HG03432 (cell line): ENCODE measurements around the gene TWIST2.

Experiments
- ATAC-seq: cut with Tn5 transposase; IDR thresholded peaks from one replicate; pipeline ENCODE4 v1.9.1; 2021; ENCODE audit warnings: mild to moderate bottlenecking, moderate library complexity; ENCODE audit not compliant: unreplicated experiment

TWIST2 gene

GRCh38 chr2:238847841-238848690 lies at the start of gene TWIST2:
TSS of gene TWIST2 (plus strand) at chr2:238848085. CDS start at chr2:238848216, 131 bp downstream.
- no peak for ATAC-seq

DNA sequence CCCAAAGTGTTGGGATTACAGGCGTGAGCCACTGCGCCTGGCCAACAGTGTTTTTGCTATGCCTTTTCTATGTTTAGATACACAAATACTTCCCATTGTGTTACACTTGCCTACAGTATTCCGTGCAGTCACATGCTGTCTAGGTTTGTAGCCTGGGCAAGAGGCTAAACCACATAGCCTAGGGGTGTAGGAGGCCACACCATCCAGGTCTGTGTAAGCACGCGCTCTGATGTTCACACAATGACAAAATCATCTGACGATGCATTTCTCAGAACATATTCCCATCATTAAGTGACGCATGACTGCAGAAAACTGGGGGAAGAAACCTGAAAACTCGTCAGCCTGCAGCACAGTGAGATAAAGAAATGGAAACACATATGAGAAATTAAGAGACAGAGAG lies 46.1 kb upstream of the TWIST2 start:
- ATAC-seq, result no peak

DNA sequence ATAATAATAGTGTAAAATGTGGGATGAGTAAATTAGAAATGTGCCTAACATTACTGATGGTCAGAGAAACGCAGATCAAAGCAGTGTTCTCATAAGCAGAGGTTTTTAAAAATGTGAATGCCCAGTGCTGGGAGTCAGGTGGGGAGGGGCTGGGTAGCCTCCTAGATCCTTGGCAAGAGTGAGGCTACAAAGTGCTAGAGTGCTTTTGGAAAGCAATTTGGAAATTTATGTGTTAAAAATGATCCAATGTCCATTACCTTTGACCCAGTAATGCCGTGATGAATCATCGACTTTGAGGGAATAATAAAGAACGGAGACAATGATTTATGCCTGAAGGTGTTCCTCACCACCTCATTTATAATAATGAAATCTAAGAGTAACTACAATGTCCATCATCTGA lies 44.9 kb upstream of the TWIST2 start:
- ATAC-seq, result no peak

DNA sequence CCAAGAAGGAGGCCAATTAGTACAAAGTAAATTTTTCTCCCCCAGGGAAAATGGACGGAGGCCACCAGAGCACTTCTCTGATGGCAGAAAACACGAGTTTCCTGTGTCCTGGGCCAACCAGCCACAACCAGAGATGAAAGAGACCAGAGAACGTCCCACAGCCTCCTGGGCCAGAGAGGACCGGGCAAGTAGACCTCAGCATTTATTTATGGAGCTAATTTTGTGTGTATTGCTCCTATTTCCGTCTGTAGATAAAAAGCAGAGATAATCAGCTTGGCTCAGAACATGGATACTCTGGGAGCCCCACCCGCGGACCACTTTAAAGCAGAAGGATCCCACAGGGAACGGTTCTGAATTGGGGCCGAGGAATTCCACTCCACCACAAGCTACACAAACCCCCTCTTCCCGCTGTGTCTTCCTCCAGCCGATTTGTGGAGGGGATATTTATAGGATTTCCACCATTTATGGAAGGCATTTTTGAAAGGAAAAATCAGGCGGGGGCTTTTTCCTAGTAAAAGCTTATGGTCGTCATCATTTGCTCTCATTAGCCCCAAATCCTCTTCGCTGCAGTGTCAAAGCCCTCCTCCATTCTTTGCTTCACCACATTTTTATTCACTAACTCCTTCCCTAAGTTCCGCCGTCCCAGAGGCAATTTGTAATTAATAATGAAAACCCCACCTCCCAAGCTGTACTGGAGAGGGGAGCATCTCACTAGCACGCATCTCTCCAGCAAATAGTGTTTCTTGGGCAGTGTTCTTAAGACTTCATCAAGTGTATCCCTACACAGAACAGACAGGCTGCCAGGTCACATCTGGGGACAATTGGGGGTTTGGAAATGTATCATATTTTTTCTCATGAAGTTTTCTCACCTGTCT lies 43.7 kb upstream of the TWIST2 start:
- ATAC-seq, result no peak

DNA sequence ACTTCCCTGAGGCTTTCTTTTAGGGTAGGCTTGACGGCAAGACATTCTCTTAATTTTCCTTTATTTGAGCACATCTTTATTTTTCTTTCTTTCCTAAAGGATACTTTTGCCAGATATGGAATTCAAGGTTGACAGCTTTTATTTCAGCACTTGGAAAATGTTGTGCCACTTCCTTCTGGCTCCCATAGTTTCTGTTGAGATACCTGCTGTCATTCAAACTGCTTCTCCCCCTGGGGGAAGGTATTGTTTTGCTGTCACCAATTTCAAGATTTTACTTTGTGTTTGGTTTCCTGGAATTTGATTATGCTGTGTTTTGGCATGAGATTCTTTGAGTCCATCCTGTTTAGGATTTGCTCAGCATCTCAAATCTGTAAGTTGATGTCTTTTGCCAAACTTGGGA lies 39.1 kb upstream of the TWIST2 start:
- no peak for ATAC-seq

DNA sequence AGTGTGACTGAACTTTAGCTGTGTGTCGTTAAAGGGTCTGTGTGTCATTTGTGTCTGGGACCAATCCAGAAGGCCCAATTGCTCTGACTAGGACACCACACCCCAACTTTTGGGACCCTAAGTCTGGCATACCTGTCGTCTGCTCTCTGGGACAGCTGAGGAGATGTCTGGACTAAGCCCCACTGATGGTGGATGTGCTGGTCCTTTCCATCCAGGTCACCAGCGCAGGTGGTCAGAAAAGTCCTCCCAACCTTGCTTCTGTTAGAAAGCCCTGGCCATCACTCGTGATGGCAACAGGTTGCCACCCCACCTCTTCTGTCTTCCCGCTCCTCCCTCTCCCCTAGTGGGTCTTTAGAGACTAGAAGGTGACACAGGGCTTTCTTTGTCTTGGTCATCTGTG lies 37.6 kb upstream of the TWIST2 start:
- no peak for ATAC-seq

DNA sequence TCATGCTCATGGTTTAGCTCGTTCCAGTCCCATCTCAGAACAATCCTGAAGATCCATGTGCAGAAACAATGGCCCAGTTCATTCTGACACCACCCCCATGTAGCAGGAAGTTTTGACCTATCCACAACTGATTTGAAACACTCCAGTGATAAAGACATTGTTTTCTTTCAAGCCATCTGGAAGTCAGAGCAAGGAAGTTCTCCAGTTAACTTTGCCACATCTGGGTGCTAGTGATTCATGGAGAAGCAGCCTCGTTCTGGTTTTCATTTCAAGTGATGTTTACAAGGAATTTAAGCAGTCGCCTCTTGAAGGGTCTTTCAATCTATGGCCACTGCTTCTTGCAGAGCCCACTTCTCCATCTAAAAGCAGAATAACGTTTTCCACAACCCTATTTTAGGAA lies 36.6 kb upstream of the TWIST2 start:
- ATAC-seq, result no peak

DNA sequence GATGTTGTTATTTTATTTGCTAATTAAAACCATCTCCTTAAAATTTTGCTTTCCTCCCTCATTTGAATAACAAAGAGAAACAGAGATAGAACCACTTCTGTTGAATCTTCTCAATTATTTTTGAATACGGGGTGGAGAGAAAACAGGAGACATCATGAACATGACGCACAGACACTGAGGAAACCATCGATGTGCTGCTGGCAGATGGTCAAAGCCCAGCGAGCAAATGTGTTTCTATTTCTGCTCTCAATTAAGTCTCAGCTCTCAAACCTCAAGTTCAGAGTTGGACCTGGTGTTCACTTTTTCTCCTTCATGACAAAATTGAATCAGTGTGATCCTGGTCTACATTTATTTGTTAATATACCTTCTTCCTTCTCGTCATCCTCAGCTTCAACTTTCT lies 36.1 kb upstream of the TWIST2 start:
- no peak for ATAC-seq

- no peak for ATAC-seq
These were observed 34.8 kb upstream of the TWIST2 start for GRCh38 chr2:238813109-238813508.

DNA sequence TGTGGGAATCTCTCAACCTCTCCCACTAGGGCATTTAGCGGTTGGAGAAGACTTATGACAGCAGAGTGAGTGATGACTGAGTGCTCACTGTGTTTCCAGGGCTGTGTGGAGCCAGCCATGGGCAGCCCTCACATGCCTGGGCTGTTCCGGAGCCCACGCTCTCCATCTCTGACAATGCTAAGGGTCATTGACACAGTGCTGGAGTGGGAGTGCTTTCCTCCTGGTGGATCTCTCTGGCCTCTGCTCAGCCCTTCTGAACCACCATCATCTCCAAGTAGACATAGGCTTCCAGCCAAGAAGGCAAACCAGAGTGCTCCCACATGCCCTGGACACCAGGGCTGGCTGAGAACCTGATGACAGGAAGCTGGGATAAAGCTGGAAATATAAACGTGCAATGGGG lies 33.1 kb upstream of the TWIST2 start:
- no peak for ATAC-seq

DNA sequence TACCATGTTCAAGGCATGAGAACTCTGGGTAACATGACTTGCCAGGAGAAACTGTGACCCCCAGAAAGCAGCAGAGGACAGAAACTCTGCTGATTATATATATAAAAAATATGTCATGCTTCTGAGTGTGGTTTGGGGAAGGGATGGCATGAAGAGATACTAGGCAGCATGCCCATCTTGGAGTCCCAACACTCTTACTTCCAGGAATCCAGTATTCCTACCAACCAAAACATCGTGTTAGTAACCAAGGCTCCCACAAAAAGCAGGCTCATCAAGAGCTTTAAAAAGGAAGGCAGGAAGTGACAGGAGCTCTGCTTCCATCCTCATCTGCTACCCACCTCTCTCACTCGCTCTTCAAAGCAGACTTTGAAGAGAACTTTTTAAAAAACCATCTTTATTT lies 31.6 kb upstream of the TWIST2 start:
- no peak for ATAC-seq

- no peak for ATAC-seq
These were observed 30.5 kb upstream of the TWIST2 start for GRCh38 chr2:238817382-238817781.

- no peak for ATAC-seq
These were observed 30.0 kb upstream of the TWIST2 start for GRCh38 chr2:238817891-238818290.

GRCh38 chr2:238818561-238818960 lies 29.3 kb upstream of the TWIST2 start:
- ATAC-seq, result no peak

DNA sequence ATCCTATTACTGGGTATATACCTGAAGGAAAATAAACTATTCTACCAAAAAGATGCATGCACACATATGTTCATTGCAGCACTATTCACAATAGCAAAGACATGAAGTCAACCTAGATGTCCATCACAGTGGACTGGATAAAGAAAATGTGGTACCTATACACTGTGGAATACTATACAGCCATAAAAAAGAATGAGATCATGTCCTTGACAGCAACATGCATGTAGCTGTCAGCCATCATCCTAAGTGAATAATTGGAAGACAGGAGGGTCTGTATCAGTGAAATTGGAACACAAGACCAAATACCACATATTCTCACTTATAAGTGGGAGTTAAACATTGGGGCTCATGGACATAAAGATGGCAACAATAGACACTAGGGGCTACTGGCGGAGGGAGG lies 27.7 kb upstream of the TWIST2 start:
- ATAC-seq, result no peak

- ATAC-seq, result no peak
These were observed 27.0 kb upstream of the TWIST2 start for GRCh38 chr2:238820916-238821315.

DNA sequence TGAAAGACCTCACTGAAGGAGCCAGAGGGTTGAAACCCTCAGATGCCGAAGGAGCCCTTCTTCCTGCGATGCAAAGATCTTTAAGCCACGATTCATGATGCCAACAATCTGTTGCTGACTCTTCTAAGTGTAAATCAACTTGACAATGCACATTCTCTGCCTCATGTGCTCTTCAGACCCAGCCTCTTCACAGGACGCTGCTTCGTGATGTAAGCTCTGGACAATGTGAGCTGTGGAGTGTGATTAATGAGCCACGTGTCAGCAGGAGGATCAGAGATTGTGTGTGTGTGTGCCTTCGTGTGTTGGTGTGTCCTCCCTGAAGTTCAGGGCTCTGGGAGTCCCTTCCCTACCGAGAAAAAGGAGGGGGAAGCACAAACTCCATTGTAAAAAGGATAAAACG lies 26.5 kb upstream of the TWIST2 start:
- ATAC-seq, result no peak

DNA sequence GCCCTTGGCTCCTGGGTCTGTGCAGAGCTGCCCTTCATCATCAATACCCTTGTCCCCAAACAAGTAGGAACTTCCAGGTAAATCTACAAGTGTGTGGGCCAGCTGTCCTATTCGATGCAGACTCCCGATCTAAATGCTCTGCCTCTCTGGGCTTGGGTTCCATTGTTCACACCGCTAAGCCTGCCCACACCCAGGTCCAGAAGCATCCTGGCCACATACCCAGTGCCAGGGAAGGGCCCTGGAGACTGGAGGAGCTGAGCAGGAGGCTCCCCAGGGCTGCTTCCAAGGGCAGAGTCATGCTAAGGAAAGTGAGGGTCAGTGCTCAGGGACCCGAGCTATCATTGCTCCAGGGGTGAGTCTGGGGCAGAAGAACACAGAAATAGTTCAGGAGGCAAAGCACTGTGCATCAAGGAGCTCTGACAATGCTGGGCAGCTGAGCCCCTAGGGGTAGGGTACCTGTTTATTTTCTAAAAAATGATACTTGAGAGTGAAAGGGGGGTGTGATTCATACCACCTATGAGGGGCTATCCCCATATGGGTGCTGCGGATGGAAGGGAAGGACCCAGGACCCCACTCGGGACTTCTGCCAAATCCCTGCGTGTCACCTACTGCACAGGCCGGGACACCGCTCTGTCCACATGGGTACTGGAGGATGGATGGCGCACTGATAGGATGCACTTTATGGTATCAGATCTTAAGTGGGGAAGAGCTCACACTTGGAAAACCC lies 25.8 kb upstream of the TWIST2 start:
- no peak for ATAC-seq

- ATAC-seq, result no peak
These were observed 24.9 kb upstream of the TWIST2 start for GRCh38 chr2:238822955-238823354.

DNA sequence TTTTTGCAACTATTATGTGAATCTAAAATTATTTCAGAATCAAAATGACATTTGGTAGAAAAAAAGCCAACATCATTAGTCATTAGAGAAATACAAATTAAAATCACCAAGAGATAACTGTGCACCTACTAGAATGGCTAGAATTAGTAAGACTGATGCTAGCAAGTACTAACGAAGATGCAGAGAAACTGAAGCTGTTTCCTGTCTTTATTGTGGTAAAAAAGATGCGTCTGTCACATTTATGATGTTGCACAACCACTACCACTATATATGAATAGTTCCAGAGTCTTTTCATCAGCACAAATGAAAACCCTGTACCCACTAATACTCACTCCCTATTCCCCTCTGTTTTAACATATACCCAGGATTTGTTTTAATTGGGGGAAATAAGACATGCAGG lies 16.7 kb upstream of the TWIST2 start:
- no peak for ATAC-seq

DNA sequence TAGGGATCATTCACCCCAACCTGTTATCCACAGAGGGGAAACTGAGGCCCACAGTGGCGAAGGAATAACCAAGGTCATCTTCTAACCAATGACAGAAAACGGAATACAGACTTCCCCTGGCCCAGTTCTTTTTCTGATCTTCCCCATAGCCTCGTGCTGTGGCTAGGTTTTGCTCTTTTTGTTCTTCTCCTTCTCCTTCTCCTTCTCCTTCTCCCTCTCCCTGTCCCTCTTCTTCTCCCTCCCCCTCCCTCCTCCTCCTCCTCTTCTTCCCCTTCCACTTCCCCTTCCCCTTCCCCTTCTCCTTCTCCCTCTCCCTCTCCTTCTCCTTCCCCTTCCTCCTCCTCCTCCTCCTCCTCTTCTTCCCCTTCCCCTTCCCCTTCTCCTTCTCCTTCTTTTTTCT lies 12.9 kb upstream of the TWIST2 start:
- no peak for ATAC-seq
